ENCODE data around the gene SIMC1. TPM values are rescaled to one million over a fixed set of nuclear protein-coding genes. Genes with fewer than 3 reads are reported as not detected.

The SIMC1 gene
- total and polyA plus RNA-seq, 2 donors (not counting 3 experiments of a cell fraction or from before 2014, with no cell fraction given): 9.0 to 16.2 TPM

DNA sequence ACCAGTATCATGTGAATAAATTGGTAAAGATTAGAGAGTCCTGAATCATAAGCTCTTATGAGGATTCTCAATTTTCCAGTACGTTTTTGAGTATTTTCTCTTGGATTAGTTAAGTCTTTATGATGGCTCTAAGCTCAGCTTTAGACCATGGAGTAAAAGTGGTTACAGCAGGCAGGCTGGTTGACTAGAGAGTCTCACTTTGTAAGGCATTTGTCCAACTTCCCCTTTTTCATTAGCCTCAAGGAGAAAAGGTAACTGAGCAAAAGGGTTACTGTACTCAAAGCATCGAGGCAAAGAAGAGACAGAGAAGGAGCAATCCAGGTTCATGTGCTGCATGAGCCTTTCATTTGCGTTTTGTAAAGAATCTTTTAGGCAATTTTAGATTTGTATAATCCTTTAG lies 141.7 kb downstream of the SIMC1 start:
- TSS peak; percentile 3 for BruUV-seq (replicated peaks)
- Histone ChIP-seq H3K4me1 (ENCODE audit: control insufficient read depth, extremely low read depth, insufficient read depth, low read length) (no peaks in the 10 kb centered on the region), H3K79me2 (ENCODE audit: control insufficient read depth, insufficient read depth, low read length) (peaks cover under 1% of the 10 kb centered on the region), H3K9me1 (replicated peaks; ENCODE audit: control insufficient read depth, extremely low read depth, insufficient read depth, low read length) (no peaks in the 10 kb centered on the region), H3K27ac (ENCODE audit: insufficient read depth, low read depth, low read length) (no peak overlapping the region), H3K9ac (replicated peaks; ENCODE audit: extremely low read depth, insufficient read depth, low read length) (no peak overlapping the region), H3K27me3 (ENCODE audit: control insufficient read depth in 2 of 2, insufficient read depth in 2 of 2, low read length in 2 of 2) (no peaks in the 10 kb centered on the region), H3K4me3 (replicated peaks in 1 of 3; ENCODE audit: insufficient read depth in 1 of 3, low read depth in 1 of 3, low read length in 3 of 3) (no peak overlapping the region), H3K9me3 (replicated peaks; ENCODE audit: control insufficient read depth, insufficient read depth, low read length) (no peaks in the 10 kb centered on the region), H3K36me3 (ENCODE audit: control insufficient read depth in 2 of 2, extremely low read depth in 1 of 2, insufficient read depth in 2 of 2, low read length in 2 of 2) (peaks cover 8 to 20% of the 10 kb centered on the region in 2 experiments), H4K20me1 (replicated peaks; ENCODE audit: control insufficient read depth, extremely low read depth, insufficient read depth, low read length) (no peaks in the 10 kb centered on the region), H2AFZ (ENCODE audit: low read depth, low read length) (no peak overlapping the region), H3K4me2 (ENCODE audit: insufficient read depth, low read length) (no peak overlapping the region)
- CTCF ChIA-PET: no interaction called here
- FAIRE-seq (no peak), DNase-seq (ENCODE audit: low read depth, low spot score) (no peak)
- TF ChIP-seq FOS (IDR thresholded peaks at IDR 0.05; ENCODE audit: borderline replicate concordance, insufficient read depth, low read length): no peak
- no peak for TF ChIP-seq GATA2 (IDR thresholded peaks at IDR 0.05; ENCODE audit: insufficient read depth, insufficient read length, low read depth, low read length)
- no peak for TF ChIP-seq EZH2 (IDR thresholded peaks at IDR 0.05; ENCODE audit: borderline replicate concordance, low read depth, low read length, severe bottlenecking)
- no peak for TF ChIP-seq POLR2AphosphoS5 (IDR thresholded peaks at IDR 0.05; ENCODE audit: insufficient read depth, low read depth, low read length)
- no peak for TF ChIP-seq MYC (IDR thresholded peaks at IDR 0.05; ENCODE audit: low read depth, low read length)
- TF ChIP-seq JUN (IDR thresholded peaks at IDR 0.05; ENCODE audit: borderline replicate concordance, insufficient read depth, insufficient read length, low read depth): no peak
- no peak for TF ChIP-seq MAX (IDR thresholded peaks at IDR 0.05; ENCODE audit: insufficient read depth, insufficient read length)
- no peak for TF ChIP-seq POLR2A (IDR thresholded peaks at IDR 0.05; ENCODE audit: low read depth, low read length)
- TF ChIP-seq, protein P1, sequence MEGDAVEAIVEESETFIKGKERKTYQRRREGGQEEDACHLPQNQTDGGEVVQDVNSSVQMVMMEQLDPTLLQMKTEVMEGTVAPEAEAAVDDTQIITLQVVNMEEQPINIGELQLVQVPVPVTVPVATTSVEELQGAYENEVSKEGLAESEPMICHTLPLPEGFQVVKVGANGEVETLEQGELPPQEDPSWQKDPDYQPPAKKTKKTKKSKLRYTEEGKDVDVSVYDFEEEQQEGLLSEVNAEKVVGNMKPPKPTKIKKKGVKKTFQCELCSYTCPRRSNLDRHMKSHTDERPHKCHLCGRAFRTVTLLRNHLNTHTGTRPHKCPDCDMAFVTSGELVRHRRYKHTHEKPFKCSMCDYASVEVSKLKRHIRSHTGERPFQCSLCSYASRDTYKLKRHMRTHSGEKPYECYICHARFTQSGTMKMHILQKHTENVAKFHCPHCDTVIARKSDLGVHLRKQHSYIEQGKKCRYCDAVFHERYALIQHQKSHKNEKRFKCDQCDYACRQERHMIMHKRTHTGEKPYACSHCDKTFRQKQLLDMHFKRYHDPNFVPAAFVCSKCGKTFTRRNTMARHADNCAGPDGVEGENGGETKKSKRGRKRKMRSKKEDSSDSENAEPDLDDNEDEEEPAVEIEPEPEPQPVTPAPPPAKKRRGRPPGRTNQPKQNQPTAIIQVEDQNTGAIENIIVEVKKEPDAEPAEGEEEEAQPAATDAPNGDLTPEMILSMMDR (IDR thresholded peaks at IDR 0.05; ENCODE audit: extremely low read depth in 1 of 2, insufficient read depth in 1 of 2, low read depth in 1 of 2, low read length in 2 of 2): no peak
- intact Hi-C loops (cut with micrococcal nuclease): loop anchor here (10.0 kb wide), 1 partner anchor 1215 kb away; the partner anchor contains the start of gene TMED9
- POLR2A ChIA-PET: no interaction called here
- dilution Hi-C loops (cut with MboI; ENCODE audit: extremely low pct_ligation_motif_present, low sequenced_read_pairs): no loop called here

Data from endothelial cell of umbilical vein (primary cell).